DND-41 (cell line): ENCODE measurements around the gene LRRC37B.
"Not testable (repeated sequence)": the region's sequence is repeated elsewhere in the genome, so short reads cannot be mapped to it uniquely, and the experiment has no call there.

Experiments
- ATAC-seq: fragments of 200-7000 bp; cut with Tn5 transposase; 3 replicates; pipeline ENCODE4 v1.9.1; 2021; ENCODE audit warnings: low read depth; ENCODE audit not compliant: insufficient read depth
- DNase-seq: peaks from one replicate; pipeline ENCODE4 v3.0.0-alpha.2; 2020
- H2AFZ ChIP-seq: 2 replicates; pipeline ENCODE4 v1.6.0; 2012; ENCODE audit warnings: low read depth, low read length
- H3K27ac ChIP-seq: 2 replicates; pipeline ENCODE4 v1.5.1; 2012; ENCODE audit warnings: low read length, inconsistent platforms
- H3K27me3 ChIP-seq: fragments of 200-600 bp; sonication (generic); 2 replicates; pipeline ENCODE4 v1.6.0; 2012; ENCODE audit warnings: low read length, mild to moderate bottlenecking, inconsistent platforms; ENCODE audit not compliant: insufficient read depth, poor library complexity
- H3K36me3 ChIP-seq: 2 replicates; pipeline ENCODE4 v1.5.1; 2012; ENCODE audit warnings: low read length, inconsistent platforms; ENCODE audit not compliant: insufficient read depth
- H3K4me1 ChIP-seq: 2 replicates; pipeline ENCODE4 v1.5.1; 2012; ENCODE audit warnings: mild to moderate bottlenecking, low read length; ENCODE audit not compliant: insufficient read depth
- H3K4me2 ChIP-seq: 2 replicates; pipeline ENCODE4 v1.6.0; 2012; ENCODE audit warnings: mild to moderate bottlenecking, moderate library complexity, low read length, inconsistent platforms; ENCODE audit not compliant: insufficient read depth
- H3K4me3 ChIP-seq, 2 experiments: fragments of 200-600 bp in 1 of 2; shearing (Covaris generic) in 1 of 2; 2 replicates each; pipeline ENCODE4 v1.5.1; 2012 to 2016; ENCODE audit warnings: inconsistent platforms in 2 of 2, low read length in 2 of 2, mild to moderate bottlenecking in 2 of 2, low read depth in 1 of 2, moderate library complexity in 1 of 2
- H3K79me2 ChIP-seq: 2 replicates; pipeline ENCODE4 v1.6.0; 2012; ENCODE audit warnings: low read length, inconsistent platforms; ENCODE audit not compliant: insufficient read depth
- H3K9ac ChIP-seq: 2 replicates; pipeline ENCODE4 v1.6.0; 2012; ENCODE audit warnings: low read depth, mild to moderate bottlenecking, inconsistent platforms, low read length, moderate library complexity
- H3K9me3 ChIP-seq: 2 replicates; pipeline ENCODE4 v1.5.1; 2012; ENCODE audit warnings: low read length, moderate library complexity, mild to moderate bottlenecking, inconsistent platforms; ENCODE audit not compliant: insufficient read depth, severe bottlenecking
- H4K20me1 ChIP-seq: 2 replicates; pipeline ENCODE4 v1.6.0; 2012; ENCODE audit warnings: low read length; ENCODE audit not compliant: insufficient read depth
- EZH2 ChIP-seq: IDR thresholded peaks from 3 replicates; pipeline ENCODE4 v1.6.1; 2012; ENCODE audit warnings: borderline replicate concordance, low read depth, mild to moderate bottlenecking, moderate library complexity, low read length, inconsistent platforms; ENCODE audit not compliant: severe bottlenecking
- TF ChIP-seq, protein P1 (sequence below): IDR thresholded peaks from 2 replicates; pipeline ENCODE4 v1.5.1; 2012; ENCODE audit warnings: borderline replicate concordance, low read length, moderate library complexity, mild to moderate bottlenecking; ENCODE audit not compliant: poor library complexity, severe bottlenecking; ENCODE audit errors: extremely low read depth

LRRC37B gene

DNA sequence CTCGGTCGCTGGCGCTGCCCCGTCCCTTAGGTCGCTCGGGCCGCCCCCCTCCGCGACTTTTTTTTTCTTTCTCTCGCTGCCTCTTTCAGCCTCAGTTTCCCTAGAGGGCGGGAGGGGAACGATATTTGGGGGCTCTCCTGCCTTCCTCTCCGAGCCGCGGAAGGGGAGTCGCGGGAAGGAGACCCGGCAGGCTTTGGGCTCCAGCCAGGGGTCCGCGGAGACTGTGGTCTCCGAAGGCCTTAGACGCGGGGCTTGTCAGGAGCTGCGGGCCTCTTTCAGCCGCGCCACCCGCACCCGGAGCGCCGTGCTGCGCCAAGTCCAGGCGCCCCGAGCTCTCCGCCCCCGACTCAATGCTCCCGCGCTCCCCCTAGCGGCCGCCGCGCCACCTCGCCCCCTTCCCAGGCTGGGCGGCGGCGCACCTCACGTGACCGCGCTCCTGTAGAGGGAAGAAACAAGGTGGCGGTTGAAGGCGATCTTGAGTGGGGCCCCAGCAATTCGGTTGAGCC, at the start of gene LRRC37B:
LRRC37B (plus strand) TSS at position 427 of the 506 bp plus-strand sequence. CDS start 14,010 bp downstream, outside the sequence.
- H2AFZ ChIP-seq = peak within 1 kb of the TSS; percentile 87
- no peaks in the 10 kb centered on the region; the same call in 1 of the 2 replicates for H4K20me1 ChIP-seq
- H3K4me2 ChIP-seq = peak within 1 kb of the TSS; percentile 88
- H3K4me3 ChIP-seq = peak within 1 kb of the TSS; percentile 57 to 76
- no peaks in the 10 kb centered on the region for H3K9me3 ChIP-seq
- H3K36me3 ChIP-seq = no peaks in the 10 kb centered on the region; the same call in 1 of the 2 replicates
- peaks cover 47% of the 10 kb centered on the region for H3K79me2 ChIP-seq
- DNase-seq (peak; percentile 90), ATAC-seq (peak; percentile 93)
- peak within 1 kb of the TSS; percentile 88 for H3K9ac ChIP-seq
- H3K4me1 ChIP-seq = peaks cover 35% of the 10 kb centered on the region
- peak within 1 kb of the TSS; percentile 74 for H3K27ac ChIP-seq
- TF ChIP-seq, protein P1, sequence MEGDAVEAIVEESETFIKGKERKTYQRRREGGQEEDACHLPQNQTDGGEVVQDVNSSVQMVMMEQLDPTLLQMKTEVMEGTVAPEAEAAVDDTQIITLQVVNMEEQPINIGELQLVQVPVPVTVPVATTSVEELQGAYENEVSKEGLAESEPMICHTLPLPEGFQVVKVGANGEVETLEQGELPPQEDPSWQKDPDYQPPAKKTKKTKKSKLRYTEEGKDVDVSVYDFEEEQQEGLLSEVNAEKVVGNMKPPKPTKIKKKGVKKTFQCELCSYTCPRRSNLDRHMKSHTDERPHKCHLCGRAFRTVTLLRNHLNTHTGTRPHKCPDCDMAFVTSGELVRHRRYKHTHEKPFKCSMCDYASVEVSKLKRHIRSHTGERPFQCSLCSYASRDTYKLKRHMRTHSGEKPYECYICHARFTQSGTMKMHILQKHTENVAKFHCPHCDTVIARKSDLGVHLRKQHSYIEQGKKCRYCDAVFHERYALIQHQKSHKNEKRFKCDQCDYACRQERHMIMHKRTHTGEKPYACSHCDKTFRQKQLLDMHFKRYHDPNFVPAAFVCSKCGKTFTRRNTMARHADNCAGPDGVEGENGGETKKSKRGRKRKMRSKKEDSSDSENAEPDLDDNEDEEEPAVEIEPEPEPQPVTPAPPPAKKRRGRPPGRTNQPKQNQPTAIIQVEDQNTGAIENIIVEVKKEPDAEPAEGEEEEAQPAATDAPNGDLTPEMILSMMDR = peak; percentile 88
- no peak for TF ChIP-seq EZH2
- H3K27me3 ChIP-seq = no peaks in the 10 kb centered on the region

DNA sequence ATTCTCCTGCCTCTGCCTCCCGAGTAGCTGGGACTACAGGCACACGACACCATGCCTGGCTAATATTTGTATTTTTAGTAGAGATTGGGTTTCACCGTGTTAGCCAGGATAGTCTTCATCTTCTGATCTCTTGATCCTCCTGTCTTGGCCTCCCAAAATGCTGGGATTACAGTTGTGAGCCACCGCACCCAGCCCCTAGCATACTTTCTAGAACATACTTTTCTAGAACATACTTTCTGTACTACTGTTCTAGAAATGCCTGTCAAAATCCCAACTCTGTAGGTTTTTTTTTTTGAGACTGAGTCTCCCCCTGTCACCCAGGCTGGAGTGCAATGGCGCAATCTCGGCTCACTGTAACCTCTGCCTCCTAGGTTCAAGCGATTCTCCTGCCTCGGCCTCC, 43.1 kb upstream of the LRRC37B start:
- Histone ChIP-seq H3K36me3 (peaks cover 72% of the 10 kb centered on the region), H3K79me2 (peaks cover 60% of the 10 kb centered on the region), H4K20me1 (peaks cover 19% of the 10 kb centered on the region; the same call in 1 of the 2 replicates)
- H3K27me3 ChIP-seq, H3K27ac ChIP-seq, H3K4me2 ChIP-seq, ATAC-seq, H3K9ac ChIP-seq, H2AFZ ChIP-seq, H3K9me3 ChIP-seq, H3K4me1 ChIP-seq, DNase-seq, H3K4me3 ChIP-seq: not testable (repeated sequence)

DNA sequence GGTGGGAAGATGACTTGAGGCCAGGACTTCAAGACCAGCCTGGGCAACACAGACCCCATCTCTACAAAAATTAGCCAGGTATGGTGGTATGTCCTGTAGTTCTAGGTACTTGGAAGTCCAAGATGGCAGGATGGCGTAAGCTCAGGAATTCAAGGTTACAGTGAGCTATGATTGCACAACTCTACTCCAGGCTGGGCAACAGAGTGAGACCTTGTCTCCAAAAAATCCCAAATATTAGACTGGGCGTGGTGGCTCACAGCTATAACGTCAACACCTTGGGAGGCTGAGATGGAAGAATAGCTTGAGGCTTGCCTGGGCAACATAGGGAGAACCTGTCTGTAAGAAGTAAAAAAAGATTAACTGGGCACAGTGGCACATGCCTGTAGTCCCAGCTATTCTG, 39.5 kb upstream of the LRRC37B start:
- Histone ChIP-seq H3K9ac (no peak overlapping the region), H4K20me1 (peaks cover 15% of the 10 kb centered on the region; the same call in 1 of the 2 replicates), H3K27me3 (no peaks in the 10 kb centered on the region), H3K36me3 (peaks cover 61% of the 10 kb centered on the region), H3K79me2 (peaks cover 43% of the 10 kb centered on the region), H2AFZ (no peak overlapping the region), H3K4me3 (no peak overlapping the region), H3K27ac (no peak overlapping the region), H3K4me2 (no peak overlapping the region), H3K4me1 (no peaks in the 10 kb centered on the region), H3K9me3 (no peaks in the 10 kb centered on the region)
- ATAC-seq = no peak
- DNase-seq = no peak
- TF ChIP-seq, protein P1 = no peak
- TF ChIP-seq EZH2 = no peak

DNA sequence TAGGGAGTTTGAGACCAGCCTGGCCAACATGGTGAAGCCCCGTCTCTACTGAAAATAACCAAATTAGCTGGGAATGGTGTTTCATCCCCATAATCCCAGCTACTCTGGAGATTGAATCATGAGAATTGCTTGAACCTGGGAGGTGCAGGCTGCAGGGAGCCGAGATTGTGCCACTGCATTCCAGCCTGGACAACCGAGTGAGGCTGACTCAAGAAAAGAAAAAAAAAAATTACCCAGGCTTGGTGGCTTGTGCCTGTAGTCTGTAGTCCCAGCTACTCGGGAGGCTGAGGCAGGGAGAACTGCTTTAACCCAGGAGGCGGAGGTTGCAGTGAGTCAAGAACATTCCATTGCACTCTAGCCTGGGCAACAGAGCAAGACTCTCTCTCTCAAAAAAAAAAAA, 36.8 kb upstream of the LRRC37B start:
- H3K9me3 ChIP-seq, H3K27ac ChIP-seq, H3K4me3 ChIP-seq, H2AFZ ChIP-seq, H3K9ac ChIP-seq, H3K4me1 ChIP-seq, H4K20me1 ChIP-seq, ATAC-seq, DNase-seq, H3K4me2 ChIP-seq, H3K27me3 ChIP-seq: not testable (repeated sequence)
- Histone ChIP-seq H3K36me3 (peaks cover 61% of the 10 kb centered on the region), H3K79me2 (peaks cover 27% of the 10 kb centered on the region; the same call in 1 of the 2 replicates)

DNA sequence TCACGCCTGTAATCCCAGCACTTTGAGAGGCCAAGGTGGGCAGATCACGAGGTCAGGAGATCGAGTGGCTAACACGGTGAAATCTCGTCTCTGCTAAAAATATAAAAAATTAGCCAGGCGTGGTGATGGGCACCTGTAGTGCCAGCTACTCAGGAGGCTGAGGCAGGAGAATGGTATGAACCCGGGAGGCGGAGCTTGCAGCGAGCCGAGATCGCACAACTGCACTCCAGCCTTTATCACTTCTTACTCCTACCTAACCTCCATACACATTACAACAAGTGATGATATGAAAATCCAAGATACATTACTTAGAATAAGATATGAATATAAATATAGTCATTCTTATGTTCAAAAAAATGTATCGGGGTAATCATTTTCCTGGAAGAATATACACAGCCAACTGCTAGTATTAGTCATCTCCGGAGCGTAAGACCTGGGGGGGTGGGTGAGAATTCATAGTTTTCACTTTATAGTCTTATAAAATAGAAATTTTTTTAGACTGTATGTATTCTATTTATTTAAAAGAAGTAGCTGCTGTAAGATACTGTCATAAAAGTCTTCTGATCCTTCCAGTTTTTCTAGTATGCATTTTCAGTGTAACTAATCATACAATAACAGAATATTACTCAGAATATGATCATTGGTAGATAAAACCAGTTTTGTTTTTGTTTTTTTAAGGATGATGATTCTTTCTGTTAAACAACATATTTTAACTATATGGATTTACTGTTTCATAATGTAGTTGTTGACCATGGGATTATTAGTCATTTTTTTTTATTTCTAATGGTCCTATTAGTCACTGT, 32.7 kb upstream of the LRRC37B start:
- not testable (repeated sequence) for H3K9me3 ChIP-seq, H4K20me1 ChIP-seq, ATAC-seq, H3K9ac ChIP-seq, H3K27ac ChIP-seq, H3K4me3 ChIP-seq, H3K4me2 ChIP-seq, H3K79me2 ChIP-seq, H3K4me1 ChIP-seq, H3K27me3 ChIP-seq, H2AFZ ChIP-seq, DNase-seq
- H3K36me3 ChIP-seq = peaks cover 49% of the 10 kb centered on the region

DNA sequence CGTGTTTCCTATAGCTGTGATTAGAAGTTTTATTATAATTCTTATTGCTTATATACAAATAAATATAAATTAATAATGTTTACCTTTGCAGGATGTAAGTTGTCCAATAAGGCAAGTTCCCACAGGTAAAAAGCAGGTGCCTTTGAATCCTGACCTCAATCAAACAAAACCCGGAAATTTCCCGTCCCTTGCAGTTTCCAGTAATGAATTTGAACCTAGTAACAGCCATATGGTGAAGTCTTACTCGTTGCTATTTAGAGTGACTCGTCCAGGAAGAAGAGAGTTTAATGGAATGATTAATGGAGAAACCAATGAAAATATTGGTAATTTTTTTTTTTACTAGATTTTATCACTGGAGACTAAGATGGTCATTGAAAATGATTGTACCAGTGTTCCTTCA, 31.8 kb upstream of the LRRC37B start:
- not testable (repeated sequence) for H3K4me2 ChIP-seq, H3K9me3 ChIP-seq, H4K20me1 ChIP-seq, H2AFZ ChIP-seq, H3K27ac ChIP-seq, H3K4me1 ChIP-seq, ATAC-seq, H3K4me3 ChIP-seq, H3K79me2 ChIP-seq, H3K9ac ChIP-seq, DNase-seq, H3K27me3 ChIP-seq
- peaks cover 48% of the 10 kb centered on the region for H3K36me3 ChIP-seq
